Activated CD4-positive, alpha-beta T cell treated with anti-CD3 and anti-CD28 coated beads for 48 hours (primary cell): ENCODE results near the gene STYXL1.
"Not testable (repeated sequence)": the region's sequence is repeated elsewhere in the genome, so short reads cannot be mapped to it uniquely, and the experiment has no call there.

Experiments
- DNase-seq: peaks from one replicate; pipeline ENCODE4 v3.0.0-alpha.2; 2020

STYXL1 gene

GRCh38 chr7:76065016-76065612 is 17.3 kb upstream of the STYXL1 start:
- peak; percentile 26 for DNase-seq

GRCh38 chr7:76064208-76064970 is 16.6 kb upstream of the STYXL1 start:
- DNase-seq = no peak

DNA sequence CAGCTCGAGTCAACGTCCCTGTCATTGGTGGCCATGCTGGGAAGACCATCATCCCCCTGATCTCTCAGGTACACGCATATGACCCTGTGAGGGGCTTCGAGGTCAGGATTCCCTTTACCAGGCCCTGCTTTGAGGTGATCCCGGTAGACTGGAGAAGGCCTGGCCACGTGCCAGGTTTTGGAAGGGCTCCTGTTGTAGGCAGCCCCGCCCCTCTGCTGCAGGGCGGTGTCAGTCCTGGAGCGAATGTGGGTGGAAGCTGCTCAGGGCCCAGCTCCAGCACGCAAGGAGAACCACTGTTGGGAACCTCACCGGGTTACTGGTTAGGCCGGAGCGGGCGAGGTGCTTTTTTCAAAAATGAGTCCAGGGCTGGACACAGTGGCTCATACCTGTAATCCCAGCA is 15.7 kb upstream of the STYXL1 start:
- no peak for DNase-seq

GRCh38 chr7:76063114-76063513 is 15.3 kb upstream of the STYXL1 start:
- DNase-seq = no peak

- DNase-seq = no peak
These were observed 14.5 kb upstream of the STYXL1 start for GRCh38 chr7:76062254-76062653.

DNA sequence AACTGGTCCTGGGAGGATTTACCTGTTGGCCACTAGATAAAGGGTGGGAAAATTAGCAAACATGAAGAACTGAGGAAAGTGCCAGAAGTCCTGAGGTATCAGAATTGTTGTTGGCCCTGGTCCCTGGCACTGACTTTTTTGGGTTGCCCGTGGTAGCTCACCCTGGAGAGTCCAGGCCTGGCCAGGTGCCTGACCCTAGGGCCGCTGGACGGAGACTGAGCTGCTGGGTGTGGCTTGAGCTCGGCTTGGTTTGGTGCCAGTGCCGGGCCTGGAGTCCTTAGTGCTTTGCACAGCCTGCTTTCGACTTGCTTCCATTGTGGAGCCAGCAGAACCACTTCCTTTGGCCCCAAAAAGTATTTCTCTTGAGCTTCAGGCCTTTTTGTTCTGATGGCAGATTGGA is 13.0 kb upstream of the STYXL1 start:
- DNase-seq = no peak

GRCh38 chr7:76058745-76059144 is 10.9 kb upstream of the STYXL1 start:
- not testable (repeated sequence) for DNase-seq

DNA sequence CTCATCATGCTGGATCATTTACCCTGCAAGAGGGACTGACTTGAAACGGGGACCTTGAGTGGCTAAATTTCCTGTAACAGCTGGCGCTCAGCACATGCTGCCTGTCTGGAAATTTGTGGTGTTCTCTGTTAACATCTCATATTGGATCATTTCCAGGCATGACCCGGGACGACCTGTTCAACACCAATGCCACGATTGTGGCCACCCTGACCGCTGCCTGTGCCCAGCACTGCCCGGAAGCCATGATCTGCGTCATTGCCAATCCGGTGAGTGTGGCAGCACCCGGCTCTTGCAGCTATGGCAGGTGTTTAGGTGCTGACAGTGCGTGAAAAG is 10.0 kb upstream of the STYXL1 start:
- no peak for DNase-seq

GRCh38 chr7:76057103-76057812 is 9.5 kb upstream of the STYXL1 start:
- no peak for DNase-seq

- no peak for DNase-seq
These were observed 8.4 kb upstream of the STYXL1 start for GRCh38 chr7:76056241-76056640.

GRCh38 chr7:76054123-76055120 is 6.6 kb upstream of the STYXL1 start:
- no peak for DNase-seq

DNA sequence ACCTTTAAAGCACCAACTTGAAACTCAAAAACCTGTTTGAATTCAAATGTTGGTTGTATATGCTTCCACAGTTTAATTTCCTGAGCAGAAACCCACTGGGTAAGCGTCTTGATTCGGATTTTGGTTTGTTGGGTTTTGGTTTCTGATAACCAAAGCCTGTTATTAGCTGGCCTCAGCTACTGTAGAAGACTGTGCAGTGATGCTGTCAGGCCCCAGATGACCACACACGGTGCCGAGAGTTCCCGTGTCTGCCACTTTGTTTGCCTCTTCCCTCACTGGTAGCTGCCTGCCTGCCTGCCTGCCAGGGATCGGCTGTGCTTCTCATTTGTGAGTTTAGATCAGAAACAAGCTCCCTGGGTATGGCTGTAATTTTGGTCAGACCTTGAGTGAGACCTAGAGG is 5.7 kb upstream of the STYXL1 start:
- no peak for DNase-seq

DNA sequence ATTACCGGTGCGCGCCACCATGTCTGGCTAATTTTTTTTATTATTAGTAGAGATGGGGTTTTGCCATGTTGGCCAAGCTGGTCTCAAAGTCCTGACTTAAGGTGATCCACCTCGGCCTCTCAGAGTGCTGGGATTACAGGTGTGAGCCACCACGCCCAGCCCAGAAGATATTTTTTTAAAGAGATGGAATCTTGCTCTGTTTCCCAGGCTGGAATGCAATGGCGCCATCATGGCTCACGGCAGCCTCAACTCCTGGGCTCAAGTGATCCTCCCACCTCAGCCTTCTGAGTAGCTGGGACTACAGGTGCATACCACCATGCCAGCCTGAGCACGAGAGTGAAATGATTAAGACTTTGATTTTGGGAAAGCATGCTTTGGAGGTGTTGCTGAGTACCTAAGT is 4.9 kb upstream of the STYXL1 start:
- not testable (repeated sequence) for DNase-seq

- DNase-seq = no peak
These were observed 4.0 kb upstream of the STYXL1 start for GRCh38 chr7:76051840-76052239.

DNA sequence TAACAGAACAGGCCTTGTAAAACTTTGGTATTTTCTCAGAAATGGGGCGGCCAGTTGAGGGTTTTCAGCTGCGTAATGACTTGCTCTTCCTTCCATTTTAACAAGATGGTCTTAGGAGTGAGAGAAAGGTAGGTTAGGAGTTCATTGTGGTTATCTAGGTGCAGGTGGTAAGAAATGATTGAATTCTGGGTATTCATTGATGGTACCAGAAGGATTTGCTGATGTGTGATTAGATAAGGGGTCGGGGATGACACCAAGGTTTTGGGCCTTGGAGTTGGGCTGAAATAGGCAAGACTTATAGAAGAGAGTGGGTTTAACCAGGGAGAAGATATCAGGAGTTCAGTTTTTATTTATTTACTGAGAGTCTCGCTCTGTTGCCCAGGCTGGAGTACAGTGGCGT is 2.7 kb upstream of the STYXL1 start:
- no peak for DNase-seq

GRCh38 chr7:76049295-76049694 is 1.5 kb upstream of the STYXL1 start:
- no peak for DNase-seq

- peak; percentile 36 for DNase-seq
These were observed 828 bp upstream of the STYXL1 start for GRCh38 chr7:76048668-76048988.

DNA sequence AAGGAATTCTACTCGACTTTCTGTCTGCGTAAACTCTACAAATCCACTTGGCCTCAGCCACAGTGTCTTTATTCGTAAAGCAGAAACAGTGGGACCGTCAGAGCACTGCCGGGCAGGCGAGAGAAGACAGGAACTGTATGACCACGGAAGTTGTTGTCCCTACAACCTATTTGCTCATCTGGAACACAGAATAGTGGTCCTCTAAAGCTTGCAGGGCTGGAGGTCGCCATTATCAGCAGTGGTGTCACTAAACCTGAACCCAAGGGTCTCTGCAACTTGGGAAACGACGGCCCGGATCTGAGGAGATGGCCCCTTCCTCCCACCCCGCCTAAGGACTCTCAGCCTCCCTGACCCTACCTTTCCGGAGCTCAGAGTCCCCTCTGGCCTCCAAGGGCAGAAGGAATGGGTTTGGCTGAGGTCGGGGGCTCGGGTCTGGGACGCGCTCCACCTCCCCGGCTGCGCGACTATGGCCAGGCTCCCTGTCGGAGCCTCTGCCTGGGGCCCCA is 442 bp downstream of the STYXL1 start:
- no peak for DNase-seq

GRCh38 chr7:76044375-76044865 is 3.4 kb downstream of the STYXL1 start:
- no peak for DNase-seq

GRCh38 chr7:76040126-76040525 is 7.7 kb downstream of the STYXL1 start:
- DNase-seq = no peak

DNA sequence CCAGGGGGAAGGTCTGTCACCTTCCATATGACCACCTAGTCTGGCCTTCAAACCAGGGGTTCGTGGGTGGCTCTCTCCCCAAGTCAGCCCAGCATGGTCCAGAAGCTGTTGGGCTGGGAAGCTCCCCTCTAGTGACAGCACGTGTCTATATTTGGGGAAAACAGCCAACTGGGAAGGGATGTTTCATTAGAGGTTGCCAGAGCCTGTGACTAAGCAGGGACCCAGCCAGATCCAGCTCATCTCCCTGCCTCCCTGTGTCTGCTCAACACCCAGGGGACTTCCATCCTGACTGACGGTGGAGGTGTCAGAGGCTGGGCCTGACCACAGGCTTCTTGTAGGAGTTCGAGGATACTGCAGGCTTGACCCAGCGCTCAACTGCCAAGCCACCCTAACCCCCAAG is 10.5 kb downstream of the STYXL1 start:
- DNase-seq = no peak

DNA sequence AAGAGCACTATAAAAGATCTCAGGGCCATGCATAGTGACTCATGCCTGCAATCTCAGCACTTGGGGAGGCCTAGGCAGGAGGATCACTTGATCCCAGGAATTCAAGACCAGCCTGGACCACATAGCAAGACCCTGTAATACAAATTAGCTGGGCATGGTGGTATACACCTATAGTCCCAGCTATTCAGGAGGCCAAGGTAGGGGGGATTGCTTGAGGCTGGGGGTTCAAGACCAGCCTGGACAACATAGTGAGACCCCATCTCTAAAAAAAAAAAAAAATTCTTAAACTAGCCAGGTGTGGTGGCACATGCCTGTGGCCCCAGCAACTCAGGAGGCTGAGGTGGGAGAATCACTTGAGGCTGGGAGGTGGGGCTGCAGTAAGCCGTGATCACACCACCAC is 15.8 kb downstream of the STYXL1 start:
- no peak for DNase-seq

DNA sequence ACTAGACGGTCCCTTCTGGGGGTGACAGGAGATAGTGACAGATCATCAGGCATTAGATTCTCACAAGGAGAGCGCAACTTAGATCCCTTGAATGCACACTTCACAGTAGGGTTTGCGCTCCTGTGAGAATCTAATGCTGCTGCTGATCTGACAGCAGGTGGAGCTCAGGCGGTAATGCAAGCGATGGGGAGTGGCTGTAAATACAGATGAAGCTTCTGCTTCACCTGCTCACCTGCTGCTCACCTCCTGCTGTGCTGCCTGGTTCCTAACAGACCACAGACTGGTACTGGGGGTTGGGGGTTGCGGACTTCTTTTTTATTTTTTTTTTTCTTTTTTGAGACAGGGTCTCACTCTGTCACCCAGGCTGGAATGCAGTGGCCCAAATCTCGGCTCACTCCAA is 18.1 kb downstream of the STYXL1 start:
- DNase-seq = not testable (repeated sequence)
